Measurements from ENCODE around the gene DNASE2B.

The DNASE2B gene

GRCh38 chr1:84398175-84399155 lies at the start of gene DNASE2B:
Gene DNASE2B (plus strand): TSS chr1:84398484. CDS start chr1:84398565, 81 bp downstream.
- DNase-seq, result no peak

- no peak for DNase-seq
Measured at GRCh38 chr1:84348759-84349158, 49.5 kb upstream of the DNASE2B start.

GRCh38 chr1:84350104-84350503 lies 48.2 kb upstream of the DNASE2B start:
- DNase-seq, result no peak

GRCh38 chr1:84350550-84350949 lies 47.7 kb upstream of the DNASE2B start:
- no peak for DNase-seq

GRCh38 chr1:84352298-84353106 lies 45.8 kb upstream of the DNASE2B start:
- DNase-seq, result no peak

GRCh38 chr1:84353695-84354094 lies 44.6 kb upstream of the DNASE2B start:
- DNase-seq, result no peak

GRCh38 chr1:84355556-84355955 lies 42.7 kb upstream of the DNASE2B start:
- no peak for DNase-seq

GRCh38 chr1:84356881-84357280 lies 41.4 kb upstream of the DNASE2B start:
- no peak for DNase-seq

- DNase-seq, result no peak
Measured at GRCh38 chr1:84358695-84359094, 39.6 kb upstream of the DNASE2B start.

- no peak for DNase-seq
Measured at GRCh38 chr1:84360316-84360715, 38.0 kb upstream of the DNASE2B start.

GRCh38 chr1:84361796-84362195 lies 36.5 kb upstream of the DNASE2B start:
- DNase-seq, result no peak

GRCh38 chr1:84363019-84363418 lies 35.3 kb upstream of the DNASE2B start:
- no peak for DNase-seq

GRCh38 chr1:84363622-84364021 lies 34.7 kb upstream of the DNASE2B start:
- DNase-seq, result no peak

GRCh38 chr1:84365225-84366221 lies 32.8 kb upstream of the DNASE2B start:
- peak; percentile 77 to 92 for DNase-seq

GRCh38 chr1:84366786-84367185 lies 31.5 kb upstream of the DNASE2B start:
- DNase-seq, result no peak

GRCh38 chr1:84367219-84367618 lies 31.1 kb upstream of the DNASE2B start:
- DNase-seq, result no peak

- no peak for DNase-seq
Measured at GRCh38 chr1:84368441-84368840, 29.8 kb upstream of the DNASE2B start.

GRCh38 chr1:84370266-84370665 lies 28.0 kb upstream of the DNASE2B start:
- DNase-seq, result no peak

GRCh38 chr1:84370831-84371394 lies 27.4 kb upstream of the DNASE2B start:
- DNase-seq, result no peak

- no peak for DNase-seq
Measured at GRCh38 chr1:84373436-84374141, 24.7 kb upstream of the DNASE2B start.

- DNase-seq, result no peak
Measured at GRCh38 chr1:84374991-84375696, 23.1 kb upstream of the DNASE2B start.

Measured in SW 1271 (cell line).